GM19438 (cell line): Measurements from ENCODE around the gene KIF13A.
"Not testable (repeated sequence)": the region's sequence is repeated elsewhere in the genome, so short reads cannot be mapped to it uniquely, and the experiment has no call there.

Experiments used
- ATAC-seq: cut with Tn5 transposase; IDR thresholded peaks from one replicate; pipeline ENCODE4 v1.9.1; 2021; ENCODE audit warnings: low read depth; ENCODE audit not compliant: unreplicated experiment

Gene KIF13A

GRCh38 chr6:17987447-17987696, at the start of gene KIF13A:
Gene KIF13A (minus strand): TSS chr6:17987635. CDS start chr6:17987463, 172 bp downstream.
- no peak for ATAC-seq

- no peak for ATAC-seq
Measured at GRCh38 chr6:18036781-18037180, 49.3 kb upstream of the KIF13A start.

- no peak for ATAC-seq
Measured at GRCh38 chr6:18035330-18035854, 48.0 kb upstream of the KIF13A start.

- no peak for ATAC-seq
Measured at GRCh38 chr6:18034798-18035202, 47.4 kb upstream of the KIF13A start.

- ATAC-seq, result no peak
Measured at GRCh38 chr6:18031680-18032256, 44.3 kb upstream of the KIF13A start.

GRCh38 chr6:18031189-18031588, 43.8 kb upstream of the KIF13A start:
- no peak for ATAC-seq

GRCh38 chr6:18028332-18028731, 40.9 kb upstream of the KIF13A start:
- ATAC-seq, result no peak

GRCh38 chr6:18025596-18025995, 38.2 kb upstream of the KIF13A start:
- no peak for ATAC-seq

GRCh38 chr6:18024876-18025275, 37.4 kb upstream of the KIF13A start:
- ATAC-seq, result no peak

- ATAC-seq, result no peak
Measured at GRCh38 chr6:18023891-18024290, 36.5 kb upstream of the KIF13A start.

- no peak for ATAC-seq
Measured at GRCh38 chr6:18022398-18023231, 35.2 kb upstream of the KIF13A start.

GRCh38 chr6:18021166-18021850, 33.9 kb upstream of the KIF13A start:
- no peak for ATAC-seq

GRCh38 chr6:18020545-18020944, 33.1 kb upstream of the KIF13A start:
- ATAC-seq, result not testable (repeated sequence)

GRCh38 chr6:18019539-18020534, 32.4 kb upstream of the KIF13A start:
- ATAC-seq, result no peak

GRCh38 chr6:18019133-18019532, 31.7 kb upstream of the KIF13A start:
- ATAC-seq, result not testable (repeated sequence)

GRCh38 chr6:18016698-18017097, 29.3 kb upstream of the KIF13A start:
- ATAC-seq, result no peak

GRCh38 chr6:18016133-18016532, 28.7 kb upstream of the KIF13A start:
- no peak for ATAC-seq

- no peak for ATAC-seq
Measured at GRCh38 chr6:18011287-18011686, 23.9 kb upstream of the KIF13A start.

- not testable (repeated sequence) for ATAC-seq
Measured at GRCh38 chr6:18010540-18010939, 23.1 kb upstream of the KIF13A start.

GRCh38 chr6:18004256-18004985, 17.0 kb upstream of the KIF13A start:
- ATAC-seq, result no peak
